Measurements from ENCODE around the gene SCFD2.

The SCFD2 gene

DNA sequence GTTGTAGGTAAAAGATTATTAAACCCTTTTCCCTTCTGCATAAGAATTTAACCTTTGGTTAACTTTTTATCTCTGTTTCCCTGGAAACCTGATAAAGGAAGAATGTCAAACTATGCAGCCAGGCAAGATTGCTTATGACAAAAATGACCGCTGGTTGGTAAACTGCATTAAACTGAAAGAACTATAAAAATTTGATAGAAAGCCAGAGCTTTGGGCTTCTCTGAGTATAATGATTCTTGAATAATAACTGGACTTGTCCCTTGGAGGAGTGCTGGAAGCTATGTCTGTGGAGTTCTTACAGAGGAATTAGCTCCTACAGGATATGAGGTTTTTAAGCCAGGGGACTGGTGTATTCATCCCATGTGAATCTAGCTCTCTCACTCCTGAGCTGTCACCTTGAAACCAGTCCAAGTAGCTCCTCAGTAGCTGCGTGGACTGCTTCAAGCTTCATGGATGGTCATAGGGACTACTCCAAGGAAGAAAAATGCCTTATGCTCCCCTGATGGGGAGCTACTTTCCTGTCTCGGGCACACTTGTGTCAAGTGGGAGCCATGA lies 451.7 kb downstream of the SCFD2 start:
- Histone ChIP-seq H4K20me1 (ENCODE audit: insufficient read depth, low read length) (no peaks in the 10 kb centered on the region), H3K4me3 (ENCODE audit: low read length) (no peak overlapping the region), H2AFZ (ENCODE audit: low read depth, low read length) (no peak overlapping the region), H3K79me2 (ENCODE audit: low read length) (no peaks in the 10 kb centered on the region), H3K36me3 (replicated peaks; ENCODE audit: low read depth, low read length) (no peaks in the 10 kb centered on the region), H3K27me3 (ENCODE audit: low read depth, low read length) (no peaks in the 10 kb centered on the region), H3K9ac (ENCODE audit: low read length) (no peak overlapping the region), H3K4me2 (ENCODE audit: low read length) (no peak overlapping the region), H3K4me1 (ENCODE audit: low read length) (no peaks in the 10 kb centered on the region), H3K27ac (ENCODE audit: low read length) (no peak overlapping the region), H3K9me3 (ENCODE audit: insufficient read depth, low read length) (no peaks in the 10 kb centered on the region)
- TF ChIP-seq EZH2phosphoT487 (IDR thresholded peaks at IDR 0.05; ENCODE audit: low read depth) (no peak), CTCF (IDR thresholded peaks at IDR 0.05; ENCODE audit: low read depth, low read length) (no peak)

DNA sequence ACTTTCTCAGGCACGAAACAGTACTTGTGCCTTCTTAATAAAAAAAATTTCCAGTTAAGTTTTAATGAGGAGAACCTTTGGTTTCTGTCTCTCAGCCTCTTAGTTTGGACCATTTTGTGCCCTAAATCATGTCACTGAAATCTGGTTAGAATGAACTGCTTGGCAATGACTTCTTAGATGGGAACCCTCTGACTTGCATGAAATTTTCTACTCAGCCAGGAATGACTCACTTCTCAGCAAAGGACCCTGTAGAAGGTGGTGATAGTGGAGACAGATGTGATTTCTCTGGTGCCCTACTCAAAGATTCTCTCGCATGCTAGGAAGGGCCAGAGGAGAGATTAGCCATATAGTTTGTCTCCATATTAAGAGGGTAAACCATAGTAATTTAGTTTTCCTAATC lies 453.3 kb downstream of the SCFD2 start:
- no peak for TF ChIP-seq EZH2phosphoT487 (IDR thresholded peaks at IDR 0.05; ENCODE audit: low read depth)
- TF ChIP-seq CTCF (IDR thresholded peaks at IDR 0.05; ENCODE audit: low read depth, low read length): no peak
- no peaks in the 10 kb centered on the region for H3K9me3 ChIP-seq (ENCODE audit: insufficient read depth, low read length)
- no peaks in the 10 kb centered on the region for H3K36me3 ChIP-seq (replicated peaks; ENCODE audit: low read depth, low read length)
- no peak overlapping the region for H3K9ac ChIP-seq (ENCODE audit: low read length)
- H4K20me1 ChIP-seq (ENCODE audit: insufficient read depth, low read length): no peaks in the 10 kb centered on the region
- H3K79me2 ChIP-seq (ENCODE audit: low read length): no peaks in the 10 kb centered on the region
- H2AFZ ChIP-seq (ENCODE audit: low read depth, low read length): no peak overlapping the region
- no peaks in the 10 kb centered on the region for H3K27me3 ChIP-seq (ENCODE audit: low read depth, low read length)
- H3K4me1 ChIP-seq (ENCODE audit: low read length): no peaks in the 10 kb centered on the region
- H3K4me3 ChIP-seq (ENCODE audit: low read length): no peak overlapping the region
- no peak overlapping the region for H3K27ac ChIP-seq (ENCODE audit: low read length)
- no peak overlapping the region for H3K4me2 ChIP-seq (ENCODE audit: low read length)

GRCh38 chr4:52911684-52912294 lies 454.1 kb downstream of the SCFD2 start:
- H3K27ac ChIP-seq (ENCODE audit: low read length): no peak overlapping the region
- H4K20me1 ChIP-seq (ENCODE audit: insufficient read depth, low read length): no peaks in the 10 kb centered on the region
- H3K36me3 ChIP-seq (replicated peaks; ENCODE audit: low read depth, low read length): no peaks in the 10 kb centered on the region
- TF ChIP-seq CTCF (IDR thresholded peaks at IDR 0.05; ENCODE audit: low read depth, low read length) (peak; percentile 84), EZH2phosphoT487 (IDR thresholded peaks at IDR 0.05; ENCODE audit: low read depth) (no peak)
- no peaks in the 10 kb centered on the region for H3K79me2 ChIP-seq (ENCODE audit: low read length)
- H3K27me3 ChIP-seq (ENCODE audit: low read depth, low read length): no peaks in the 10 kb centered on the region
- no peaks in the 10 kb centered on the region for H3K9me3 ChIP-seq (ENCODE audit: insufficient read depth, low read length)
- H3K4me1 ChIP-seq (ENCODE audit: low read length): no peaks in the 10 kb centered on the region
- no peak overlapping the region for H3K4me2 ChIP-seq (ENCODE audit: low read length)
- no peak overlapping the region for H3K9ac ChIP-seq (ENCODE audit: low read length)
- H3K4me3 ChIP-seq (ENCODE audit: low read length): no peak overlapping the region
- no peak overlapping the region for H2AFZ ChIP-seq (ENCODE audit: low read depth, low read length)

DNA sequence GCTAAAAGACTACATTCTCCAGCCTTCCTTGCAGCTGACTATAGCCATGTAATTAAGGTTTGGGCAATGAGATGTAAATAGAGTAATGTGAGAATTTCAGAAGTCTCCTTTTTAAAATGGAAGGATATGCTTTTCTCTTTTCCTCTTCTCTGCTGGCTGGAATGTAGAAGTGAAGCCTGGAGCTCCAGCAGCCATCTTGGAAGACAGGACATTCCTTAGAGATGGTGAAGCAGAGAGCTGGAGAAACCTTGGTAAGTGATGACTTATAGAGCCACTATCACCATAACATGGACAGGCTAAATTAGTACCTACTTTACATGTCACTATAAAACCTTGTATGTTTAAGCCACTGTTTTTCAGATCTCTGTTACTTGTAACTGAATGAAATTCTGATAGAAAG lies 455.7 kb downstream of the SCFD2 start:
- no peaks in the 10 kb centered on the region for H3K9me3 ChIP-seq (ENCODE audit: insufficient read depth, low read length)
- H3K4me3 ChIP-seq (ENCODE audit: low read length): no peak overlapping the region
- no peak overlapping the region for H3K4me2 ChIP-seq (ENCODE audit: low read length)
- H3K27me3 ChIP-seq (ENCODE audit: low read depth, low read length): no peaks in the 10 kb centered on the region
- no peak overlapping the region for H2AFZ ChIP-seq (ENCODE audit: low read depth, low read length)
- no peaks in the 10 kb centered on the region for H3K4me1 ChIP-seq (ENCODE audit: low read length)
- no peaks in the 10 kb centered on the region for H4K20me1 ChIP-seq (ENCODE audit: insufficient read depth, low read length)
- no peak overlapping the region for H3K27ac ChIP-seq (ENCODE audit: low read length)
- H3K36me3 ChIP-seq (replicated peaks; ENCODE audit: low read depth, low read length): no peaks in the 10 kb centered on the region
- no peak for TF ChIP-seq EZH2phosphoT487 (IDR thresholded peaks at IDR 0.05; ENCODE audit: low read depth)
- H3K79me2 ChIP-seq (ENCODE audit: low read length): no peaks in the 10 kb centered on the region
- no peak overlapping the region for H3K9ac ChIP-seq (ENCODE audit: low read length)
